ENCODE data around the gene PRKG1.

The PRKG1 gene

GRCh38 chr10:51629934-51630639, 555.8 kb downstream of the PRKG1 start:
- H3K4me3 ChIP-seq (ENCODE audit: low read depth, low read length) = no peak overlapping the region
- TF ChIP-seq CTCF (IDR thresholded peaks at IDR 0.05; ENCODE audit: borderline replicate concordance, insufficient read depth, low read depth, low read length) = no peak

- H3K4me3 ChIP-seq (ENCODE audit: low read depth, low read length) = no peak overlapping the region
- TF ChIP-seq CTCF (IDR thresholded peaks at IDR 0.05; ENCODE audit: borderline replicate concordance, insufficient read depth, low read depth, low read length) = no peak
These were observed 556.3 kb downstream of the PRKG1 start for GRCh38 chr10:51630640-51631005.

GRCh38 chr10:51635436-51635835, 561.1 kb downstream of the PRKG1 start:
- no peak for TF ChIP-seq CTCF (IDR thresholded peaks at IDR 0.05; ENCODE audit: borderline replicate concordance, insufficient read depth, low read depth, low read length)
- H3K4me3 ChIP-seq (ENCODE audit: low read depth, low read length) = no peak overlapping the region

GRCh38 chr10:51638211-51638610, 563.9 kb downstream of the PRKG1 start:
- no peak overlapping the region for H3K4me3 ChIP-seq (ENCODE audit: low read depth, low read length)
- no peak for TF ChIP-seq CTCF (IDR thresholded peaks at IDR 0.05; ENCODE audit: borderline replicate concordance, insufficient read depth, low read depth, low read length)

GRCh38 chr10:51638737-51639136, 564.5 kb downstream of the PRKG1 start:
- no peak for TF ChIP-seq CTCF (IDR thresholded peaks at IDR 0.05; ENCODE audit: borderline replicate concordance, insufficient read depth, low read depth, low read length)
- H3K4me3 ChIP-seq (ENCODE audit: low read depth, low read length) = no peak overlapping the region

- no peak for TF ChIP-seq CTCF (IDR thresholded peaks at IDR 0.05; ENCODE audit: borderline replicate concordance, insufficient read depth, low read depth, low read length)
- H3K4me3 ChIP-seq (ENCODE audit: low read depth, low read length) = no peak overlapping the region
These were observed 566.0 kb downstream of the PRKG1 start for GRCh38 chr10:51640120-51640819.

GRCh38 chr10:51642581-51642980, 568.3 kb downstream of the PRKG1 start:
- H3K4me3 ChIP-seq (ENCODE audit: low read depth, low read length) = no peak overlapping the region
- no peak for TF ChIP-seq CTCF (IDR thresholded peaks at IDR 0.05; ENCODE audit: borderline replicate concordance, insufficient read depth, low read depth, low read length)
